SJSA1 (cell line): ENCODE measurements around the gene TSNAX. TPM values are rescaled to one million over a fixed set of nuclear protein-coding genes. Genes with fewer than 3 reads are reported as not detected.

ENCODE experiments used
- DNase-seq, 2 experiments: peaks; one replicate each; pipeline ENCODE4 v3.0.0-alpha.2; 2015 to 2020; ENCODE audit warnings: low spot score in 2 of 2, low read depth in 1 of 2
- H3K27ac ChIP-seq: fragments of 250-450 bp; sonication (Bioruptor Pico); 2 replicates; pipeline ENCODE4 v1.5.1; 2020; ENCODE audit warnings: mild to moderate bottlenecking, moderate library complexity
- H3K27me3 ChIP-seq: fragments of 250-450 bp; sonication (Bioruptor Pico); replicated peaks from 2 replicates; pipeline ENCODE4 v1.5.1; 2020; ENCODE audit warnings: mild to moderate bottlenecking, moderate library complexity
- H3K36me3 ChIP-seq: fragments of 250-450 bp; sonication (Bioruptor Pico); 2 replicates; pipeline ENCODE4 v1.5.1; 2020; ENCODE audit warnings: mild to moderate bottlenecking
- H3K4me1 ChIP-seq: fragments of 250-450 bp; sonication (Bioruptor Pico); replicated peaks from 2 replicates; pipeline ENCODE4 v1.6.1; 2021; ENCODE audit warnings: mild to moderate bottlenecking
- H3K4me3 ChIP-seq: fragments of 250-450 bp; sonication (Bioruptor Pico); 2 replicates; pipeline ENCODE4 v1.5.1; 2020; ENCODE audit warnings: mild to moderate bottlenecking
- H3K9me3 ChIP-seq: fragments of 250-450 bp; sonication (Bioruptor Pico); replicated peaks from 2 replicates; pipeline ENCODE4 v1.5.1; 2020; ENCODE audit warnings: mild to moderate bottlenecking
- total RNA-seq: library from RNA; depleted of rRNA; stranded (reverse); fragments of >200 nt; shearing (Covaris generic); gene quantifications from 2 replicates; pipeline ENCODE4 v1.2.3, GENCODE V29; 2014

Gene TSNAX
- total RNA-seq, 1 experiment from 2014 or later: 52.2 TPM

GRCh38 chr1:231527586-231528171 lies 790 bp upstream of the TSNAX start:
- H3K36me3 ChIP-seq: peaks cover 22% of the 10 kb centered on the region
- no peak for DNase-seq

GRCh38 chr1:231533240-231533639 lies 4.8 kb downstream of the TSNAX start:
- Histone ChIP-seq H3K9me3 (no peaks in the 10 kb centered on the region), H3K4me1 (peaks cover 10% of the 10 kb centered on the region), H3K27ac (no peak overlapping the region), H3K36me3 (peaks cover 53% of the 10 kb centered on the region), H3K27me3 (no peaks in the 10 kb centered on the region), H3K4me3 (no peak overlapping the region)
- DNase-seq: no peak

More at GRCh38 chr1:231527586-231528171, 790 bp upstream of the TSNAX start:
- Histone ChIP-seq H3K27ac (peak overlapping the region; percentile 99), H3K9me3 (no peaks in the 10 kb centered on the region), H3K27me3 (no peaks in the 10 kb centered on the region), H3K4me1 (peaks cover 15% of the 10 kb centered on the region), H3K4me3 (peak overlapping the region; percentile 58)

GRCh38 chr1:231534703-231535159 lies 6.3 kb downstream of the TSNAX start:
- Histone ChIP-seq H3K27me3 (no peaks in the 10 kb centered on the region), H3K4me1 (peaks cover 4% of the 10 kb centered on the region), H3K9me3 (no peaks in the 10 kb centered on the region), H3K4me3 (no peak overlapping the region), H3K27ac (no peak overlapping the region), H3K36me3 (peaks cover 53% of the 10 kb centered on the region)
- no peak for DNase-seq

DNA sequence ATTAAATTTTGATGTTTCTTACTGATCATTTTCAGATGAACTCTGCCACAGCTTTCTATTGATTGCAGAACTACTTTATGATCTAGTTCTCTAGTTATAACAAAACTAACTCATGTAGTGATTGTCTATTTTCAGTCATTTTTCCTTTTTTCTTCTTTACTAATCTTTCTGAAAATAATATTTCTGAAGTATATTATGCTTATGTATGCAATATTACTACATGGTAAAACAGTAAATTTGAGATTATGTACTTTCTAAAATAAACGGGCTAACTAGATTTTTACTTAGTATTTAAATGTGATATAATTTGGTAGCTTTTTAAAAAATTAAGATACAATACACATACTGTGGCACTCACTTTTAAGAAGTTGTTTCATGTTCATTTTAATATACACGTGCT lies 7.6 kb downstream of the TSNAX start:
- H3K27me3 ChIP-seq: no peaks in the 10 kb centered on the region
- peaks cover 53% of the 10 kb centered on the region for H3K36me3 ChIP-seq
- no peaks in the 10 kb centered on the region for H3K4me1 ChIP-seq
- no peak overlapping the region for H3K4me3 ChIP-seq
- H3K9me3 ChIP-seq: no peaks in the 10 kb centered on the region
- DNase-seq: no peak
- no peak overlapping the region for H3K27ac ChIP-seq

GRCh38 chr1:231540847-231541246 lies 12.4 kb downstream of the TSNAX start:
- H3K4me1 ChIP-seq: 0 out of 2 replicates have a peak, but pooled peaks cover 3% of the 10 kb centered on the region
- no peak for DNase-seq
- no peak overlapping the region for H3K27ac ChIP-seq
- no peak overlapping the region for H3K4me3 ChIP-seq
- no peaks in the 10 kb centered on the region for H3K9me3 ChIP-seq
- H3K27me3 ChIP-seq: no peaks in the 10 kb centered on the region
- peaks cover 65% of the 10 kb centered on the region for H3K36me3 ChIP-seq

- H3K27ac ChIP-seq: no peak overlapping the region
- H3K36me3 ChIP-seq: peaks cover 56% of the 10 kb centered on the region
- DNase-seq: no peak
- no peaks in the 10 kb centered on the region for H3K9me3 ChIP-seq
- 0 out of 2 replicates have a peak, but pooled peaks cover 3% of the 10 kb centered on the region for H3K4me1 ChIP-seq
- no peaks in the 10 kb centered on the region for H3K27me3 ChIP-seq
- H3K4me3 ChIP-seq: no peak overlapping the region
Observed at GRCh38 chr1:231541842-231542241, 13.4 kb downstream of the TSNAX start.

DNA sequence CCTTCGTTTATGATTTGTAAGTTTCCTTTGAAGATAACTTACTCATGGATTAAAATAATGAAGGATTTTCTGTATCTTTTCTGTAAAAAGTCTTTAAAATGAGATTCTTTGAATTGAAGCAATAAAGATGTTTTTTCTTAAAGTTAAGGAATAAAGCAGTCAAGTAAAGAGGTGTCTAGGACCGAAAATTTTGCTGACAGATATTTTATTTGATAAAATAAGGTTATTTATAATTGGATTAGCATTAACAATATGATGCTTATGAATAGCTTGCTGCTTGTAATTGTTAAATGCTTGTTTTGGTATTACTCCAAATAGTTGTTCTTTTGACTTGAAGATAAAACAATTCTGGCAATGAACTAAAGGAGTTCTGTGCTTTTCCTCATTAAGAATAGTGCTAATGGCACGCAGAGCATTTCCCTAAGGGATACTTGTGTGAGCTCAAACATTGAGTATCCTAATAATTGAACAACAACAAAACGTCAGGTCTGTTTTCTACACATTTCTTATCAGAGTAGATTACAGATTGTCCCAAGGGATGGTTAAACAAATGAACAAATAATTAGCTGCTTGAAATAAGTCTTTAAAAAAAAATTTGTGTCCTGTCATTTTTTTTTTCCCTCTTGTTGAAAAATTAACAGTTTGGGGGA lies 16.6 kb downstream of the TSNAX start:
- Histone ChIP-seq H3K27ac (no peak overlapping the region), H3K9me3 (no peaks in the 10 kb centered on the region), H3K4me3 (no peak overlapping the region), H3K36me3 (peaks cover 41% of the 10 kb centered on the region), H3K4me1 (0 out of 2 replicates have a peak, but pooled peaks cover 3% of the 10 kb centered on the region), H3K27me3 (no peaks in the 10 kb centered on the region)
- DNase-seq: no peak

GRCh38 chr1:231546693-231547092 lies 18.2 kb downstream of the TSNAX start:
- Histone ChIP-seq H3K4me3 (no peak overlapping the region), H3K4me1 (0 out of 2 replicates have a peak, but pooled peaks cover under 1% of the 10 kb centered on the region), H3K27me3 (no peaks in the 10 kb centered on the region), H3K27ac (no peak overlapping the region), H3K9me3 (no peaks in the 10 kb centered on the region), H3K36me3 (peaks cover 29% of the 10 kb centered on the region)
- no peak for DNase-seq

DNA sequence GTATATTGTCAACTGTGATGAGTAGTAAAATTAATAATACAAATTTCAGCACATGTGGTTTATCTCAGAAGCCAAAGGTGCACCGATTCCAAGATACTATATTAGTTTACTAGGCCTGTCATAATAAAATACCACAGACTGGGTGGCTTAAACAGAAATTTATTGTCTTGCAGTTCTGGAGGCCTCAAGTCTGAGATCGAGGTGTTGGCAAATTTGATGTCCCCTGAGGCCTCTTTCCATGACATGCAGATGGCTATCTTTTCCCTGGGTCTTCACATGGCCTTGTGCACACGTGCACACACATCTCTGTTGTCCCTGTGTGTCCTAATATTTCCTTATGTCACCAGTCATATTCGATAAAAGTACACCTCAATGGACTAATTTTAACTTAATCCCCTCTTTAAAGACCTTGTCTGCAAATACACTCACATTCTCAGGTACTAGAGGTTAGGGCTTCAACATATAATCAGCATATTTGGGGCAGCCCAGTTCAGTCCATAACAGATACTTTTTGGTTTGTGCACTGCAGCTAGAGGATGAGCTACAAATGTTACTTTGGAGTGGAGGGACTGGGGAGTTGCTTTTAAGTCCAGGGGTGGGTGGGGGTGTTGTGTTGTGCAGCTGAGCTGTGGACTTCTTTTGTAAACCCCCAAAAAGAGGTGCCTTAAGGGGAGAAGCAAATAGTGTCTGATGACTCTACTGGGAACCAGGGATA lies 21.4 kb downstream of the TSNAX start:
- Histone ChIP-seq H3K4me1 (no peaks in the 10 kb centered on the region), H3K27me3 (no peaks in the 10 kb centered on the region), H3K27ac (no peak overlapping the region), H3K9me3 (no peaks in the 10 kb centered on the region), H3K4me3 (no peak overlapping the region), H3K36me3 (peaks cover 11% of the 10 kb centered on the region)
- DNase-seq: no peak

DNA sequence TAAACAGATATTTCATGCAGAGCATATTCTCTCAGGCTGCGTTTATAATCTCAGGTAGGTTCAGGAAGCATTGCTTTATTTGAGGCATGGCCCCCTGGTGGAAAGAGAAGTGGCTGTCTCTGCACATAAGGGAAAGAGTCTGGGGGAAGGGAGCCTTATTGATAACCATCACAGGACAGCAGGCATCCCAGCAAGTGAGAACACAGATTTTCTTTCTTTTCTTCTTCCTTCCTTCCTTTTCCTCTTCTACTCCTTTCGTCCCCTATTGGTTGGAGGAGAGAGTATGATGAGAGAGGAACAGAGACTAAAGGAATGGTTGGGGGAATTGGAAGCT lies 21.9 kb downstream of the TSNAX start:
- Histone ChIP-seq H3K4me1 (no peaks in the 10 kb centered on the region), H3K27ac (no peak overlapping the region), H3K36me3 (peaks cover 11% of the 10 kb centered on the region), H3K27me3 (no peaks in the 10 kb centered on the region), H3K4me3 (no peak overlapping the region), H3K9me3 (no peaks in the 10 kb centered on the region)
- DNase-seq: no peak

DNA sequence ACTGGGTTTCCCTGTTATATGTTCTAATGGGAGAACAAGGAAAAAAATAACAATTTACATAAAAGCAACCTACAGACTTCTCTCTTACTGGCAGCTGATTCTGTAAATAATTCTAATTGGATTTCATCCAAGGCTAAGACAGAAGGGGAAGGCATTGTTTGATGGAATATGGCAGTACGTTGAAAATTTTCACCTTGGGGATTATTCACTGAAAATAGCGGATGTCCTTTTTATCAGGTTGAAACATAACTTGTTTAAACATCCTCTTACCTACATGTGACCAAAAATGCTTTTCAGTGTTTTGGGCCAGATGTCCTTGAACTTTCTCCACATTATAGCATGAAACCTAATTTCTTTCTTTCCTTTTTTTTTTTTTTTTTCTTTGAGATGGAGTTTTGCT lies 24.9 kb downstream of the TSNAX start:
- H3K4me1 ChIP-seq: peaks cover 10% of the 10 kb centered on the region
- H3K9me3 ChIP-seq: no peaks in the 10 kb centered on the region
- H3K36me3 ChIP-seq: peaks cover 8% of the 10 kb centered on the region
- H3K27me3 ChIP-seq: no peaks in the 10 kb centered on the region
- no peak overlapping the region for H3K27ac ChIP-seq
- no peak for DNase-seq
- no peak overlapping the region for H3K4me3 ChIP-seq

GRCh38 chr1:231554969-231555368 lies 26.5 kb downstream of the TSNAX start:
- DNase-seq: no peak
- peaks cover 10% of the 10 kb centered on the region for H3K4me1 ChIP-seq
- H3K9me3 ChIP-seq: no peaks in the 10 kb centered on the region
- H3K27me3 ChIP-seq: no peaks in the 10 kb centered on the region
- peaks cover 8% of the 10 kb centered on the region; the same call in 1 of the 2 replicates for H3K36me3 ChIP-seq
- no peak overlapping the region for H3K27ac ChIP-seq
- H3K4me3 ChIP-seq: no peak overlapping the region

- H3K27me3 ChIP-seq: no peaks in the 10 kb centered on the region
- H3K27ac ChIP-seq: no peak overlapping the region
- no peak overlapping the region for H3K4me3 ChIP-seq
- DNase-seq: no peak
- peaks cover 17% of the 10 kb centered on the region for H3K36me3 ChIP-seq
- H3K9me3 ChIP-seq: no peaks in the 10 kb centered on the region
- peaks cover 10% of the 10 kb centered on the region for H3K4me1 ChIP-seq
Observed at GRCh38 chr1:231557411-231557810, 28.9 kb downstream of the TSNAX start.
